PC-9 (cell line): ENCODE measurements around the gene PRSS50.

Experiments
- EZH2 ChIP-seq: fragments of 200-600 bp; sonication (generic); IDR thresholded peaks from 2 replicates; pipeline ENCODE4 v1.8.0; 2017; ENCODE audit warnings: antibody characterized with exemption, low read depth
- TF ChIP-seq, protein P1 (sequence below): fragments of 200-600 bp; sonication (generic); conservative IDR thresholded peaks from 2 replicates; pipeline ENCODE4 v1.6.1; 2017; ENCODE audit warnings: mixed run types, antibody characterized with exemption, mild to moderate bottlenecking, moderate library complexity

DNA sequence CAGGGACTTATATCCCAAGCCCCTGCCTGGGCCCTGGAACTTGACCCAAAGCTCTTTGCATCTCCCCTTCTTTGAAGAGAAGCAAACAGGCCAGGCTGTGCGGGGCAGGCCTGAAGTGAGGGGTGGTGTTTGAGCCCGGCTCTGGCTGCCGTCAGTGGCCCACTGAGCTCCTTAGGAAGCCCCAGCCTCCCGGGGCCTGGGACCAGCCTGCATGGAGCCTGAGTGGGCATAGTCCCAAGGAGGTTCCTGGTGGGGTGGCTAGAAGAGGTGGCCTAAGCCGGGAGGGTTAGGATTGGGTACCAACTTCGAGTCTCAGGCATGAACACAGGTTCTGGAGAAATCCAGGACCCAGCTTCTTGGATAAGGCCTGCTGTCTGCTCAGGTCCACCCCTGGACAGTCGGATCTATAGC is 10.1 kb downstream of the PRSS50 start:
- TF ChIP-seq, protein P1, sequence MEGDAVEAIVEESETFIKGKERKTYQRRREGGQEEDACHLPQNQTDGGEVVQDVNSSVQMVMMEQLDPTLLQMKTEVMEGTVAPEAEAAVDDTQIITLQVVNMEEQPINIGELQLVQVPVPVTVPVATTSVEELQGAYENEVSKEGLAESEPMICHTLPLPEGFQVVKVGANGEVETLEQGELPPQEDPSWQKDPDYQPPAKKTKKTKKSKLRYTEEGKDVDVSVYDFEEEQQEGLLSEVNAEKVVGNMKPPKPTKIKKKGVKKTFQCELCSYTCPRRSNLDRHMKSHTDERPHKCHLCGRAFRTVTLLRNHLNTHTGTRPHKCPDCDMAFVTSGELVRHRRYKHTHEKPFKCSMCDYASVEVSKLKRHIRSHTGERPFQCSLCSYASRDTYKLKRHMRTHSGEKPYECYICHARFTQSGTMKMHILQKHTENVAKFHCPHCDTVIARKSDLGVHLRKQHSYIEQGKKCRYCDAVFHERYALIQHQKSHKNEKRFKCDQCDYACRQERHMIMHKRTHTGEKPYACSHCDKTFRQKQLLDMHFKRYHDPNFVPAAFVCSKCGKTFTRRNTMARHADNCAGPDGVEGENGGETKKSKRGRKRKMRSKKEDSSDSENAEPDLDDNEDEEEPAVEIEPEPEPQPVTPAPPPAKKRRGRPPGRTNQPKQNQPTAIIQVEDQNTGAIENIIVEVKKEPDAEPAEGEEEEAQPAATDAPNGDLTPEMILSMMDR = no peak
- TF ChIP-seq EZH2 = no peak
